Caco-2 (cell line): ENCODE data around the gene CEP19. TPM values are rescaled to one million over a fixed set of nuclear protein-coding genes. Genes with fewer than 3 reads are reported as not detected.

Source experiments
- BruUV-seq: library from RNA; stranded (reverse); fragments of 400-500 nt; replicated peaks from 2 replicates; lab custom pipeline; 2021; lab: Mats Ljungman, UMichigan
- CTCF ChIA-PET: fragments of 300-600 bp; sonication (Branson Sonifier 250); formaldehyde crosslinking; loops from one replicate; lab custom pipeline; 2022; ENCODE audit warnings: antibody characterized with exemption; lab: Charles Lee
- POLR2A ChIA-PET: fragments of 300-600 bp; sonication (Branson Sonifier 250); formaldehyde crosslinking; loops from one replicate; lab custom pipeline; 2022; ENCODE audit warnings: antibody characterized with exemption; lab: Charles Lee
- DNase-seq, 2 experiments: peaks; one replicate each; pipeline versions ENCODE4 v3.0.0 to v3.0.0-alpha.2; 2020 to 2022
- H3K27me3 ChIP-seq: replicated peaks from 2 replicates; pipeline ENCODE4 v1.6.0; 2011; ENCODE audit warnings: low read length; ENCODE audit not compliant: control insufficient read depth, insufficient read depth
- H3K36me3 ChIP-seq: 2 replicates; pipeline ENCODE4 v1.5.1; 2011; ENCODE audit warnings: low read length; ENCODE audit not compliant: control insufficient read depth, insufficient read depth
- H3K4me1 ChIP-seq: fragments of 250-450 bp; sonication (Bioruptor Pico); 2 replicates; pipeline ENCODE4 v1.5.1; 2020; ENCODE audit warnings: mild to moderate bottlenecking
- H3K4me3 ChIP-seq: 2 replicates; pipeline ENCODE4 v1.5.1; 2011; ENCODE audit warnings: low read depth, mild to moderate bottlenecking, control low read depth, low read length
- H3K9me3 ChIP-seq: fragments of 250-450 bp; sonication (Bioruptor Pico); 2 replicates; pipeline ENCODE4 v1.5.1; 2020; ENCODE audit warnings: mild to moderate bottlenecking, moderate library complexity
- H3K27ac Mint-ChIP-seq: one replicate; pipeline ENCODE4 v1.8.0; 2022; ENCODE audit warnings: mixed read lengths; ENCODE audit not compliant: unreplicated experiment
- H3K27me3 Mint-ChIP-seq: one replicate; pipeline ENCODE4 v1.8.0; 2022; ENCODE audit warnings: mixed read lengths; ENCODE audit not compliant: insufficient read depth, unreplicated experiment
- H3K36me3 Mint-ChIP-seq: one replicate; pipeline ENCODE4 v1.8.0; 2022; ENCODE audit warnings: mild to moderate bottlenecking, mixed read lengths; ENCODE audit not compliant: insufficient read depth, unreplicated experiment
- H3K4me1 Mint-ChIP-seq: one replicate; pipeline ENCODE4 v1.8.0; 2022; ENCODE audit warnings: low read depth, mixed read lengths; ENCODE audit not compliant: unreplicated experiment
- H3K4me3 Mint-ChIP-seq: one replicate; pipeline ENCODE4 v1.8.0; 2022; ENCODE audit warnings: mild to moderate bottlenecking, moderate library complexity, mixed read lengths; ENCODE audit not compliant: unreplicated experiment
- H3K9me3 Mint-ChIP-seq: one replicate; pipeline ENCODE4 v1.8.0; 2022; ENCODE audit warnings: mixed read lengths; ENCODE audit not compliant: unreplicated experiment
- CTCF ChIP-seq, 2 experiments: fragments of 200-600 bp in 1 of 2; IDR thresholded peaks; 1 replicate in 1 of 2; 2 replicates in 1 of 2; pipeline versions ENCODE4 v1.5.1 to v1.8.0; 2011 to 2022; ENCODE audit warnings: antibody characterized with exemption in 1 of 2, control low read depth in 1 of 2, inconsistent platforms in 1 of 2, low read depth in 1 of 2, low read length in 1 of 2, mild to moderate bottlenecking in 1 of 2, moderate library complexity in 1 of 2; ENCODE audit not compliant: insufficient read depth in 1 of 2, severe bottlenecking in 1 of 2, unreplicated experiment in 1 of 2
- intact Hi-C: fragments of 100-400 bp; cut with micrococcal nuclease; formaldehyde crosslinking; loops from one replicate; pipeline ENCODE4 v1.10.0; 2022; ENCODE audit not compliant: unreplicated experiment
- total RNA-seq: library from RNA; stranded (reverse); gene quantifications from 2 replicates; pipeline ENCODE4 v1.2.3, GENCODE V29; 2022

The CEP19 gene
- total RNA-seq, 1 experiment from 2014 or later: 1.7 TPM

DNA sequence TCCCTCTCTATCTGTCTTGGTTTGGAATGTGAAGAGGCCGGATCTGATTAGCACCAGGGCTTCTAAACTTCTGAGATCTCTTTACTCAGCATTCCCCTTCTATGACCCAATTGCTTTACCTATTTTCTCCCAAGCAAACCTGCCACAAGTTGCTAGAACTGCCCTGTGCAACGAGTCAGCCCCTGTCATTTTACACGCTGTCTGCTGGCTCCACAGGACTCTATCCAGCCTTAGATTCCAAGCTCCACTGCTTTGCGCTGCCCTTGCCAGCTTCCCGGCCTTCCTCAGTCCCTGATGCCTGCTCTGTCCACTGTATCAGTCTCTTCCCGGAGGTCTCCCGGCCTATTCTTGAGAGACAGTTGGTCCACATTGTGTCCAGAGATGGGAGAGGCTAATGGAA is 12.3 kb downstream of the CEP19 start:
- H3K4me3 ChIP-seq: no peak overlapping the region
- Mint-ChIP-seq H3K27ac (no peak overlapping the region), H3K27me3 (no peaks in the 10 kb centered on the region), H3K36me3 (peaks cover 5% of the 10 kb centered on the region), H3K9me3 (no peaks in the 10 kb centered on the region), H3K4me1 (no peaks in the 10 kb centered on the region), H3K4me3 (no peak overlapping the region)
- intact Hi-C loops: no loop called here
- ChIA-PET CTCF (no interaction called here), POLR2A (no interaction called here)
- H3K4me1 ChIP-seq: no peaks in the 10 kb centered on the region
- no peak for TF ChIP-seq CTCF (IDR thresholded peaks at IDR 0.05; ENCODE audit: insufficient read depth in 1 of 2, low read depth in 1 of 2, low read length in 1 of 2, severe bottlenecking in 1 of 2, unreplicated experiment in 1 of 2)
- no peaks in the 10 kb centered on the region for H3K27me3 ChIP-seq
- BruUV-seq: no TSS peak
- no peaks in the 10 kb centered on the region for H3K36me3 ChIP-seq
- no peaks in the 10 kb centered on the region for H3K9me3 ChIP-seq
- no peak for DNase-seq

DNA sequence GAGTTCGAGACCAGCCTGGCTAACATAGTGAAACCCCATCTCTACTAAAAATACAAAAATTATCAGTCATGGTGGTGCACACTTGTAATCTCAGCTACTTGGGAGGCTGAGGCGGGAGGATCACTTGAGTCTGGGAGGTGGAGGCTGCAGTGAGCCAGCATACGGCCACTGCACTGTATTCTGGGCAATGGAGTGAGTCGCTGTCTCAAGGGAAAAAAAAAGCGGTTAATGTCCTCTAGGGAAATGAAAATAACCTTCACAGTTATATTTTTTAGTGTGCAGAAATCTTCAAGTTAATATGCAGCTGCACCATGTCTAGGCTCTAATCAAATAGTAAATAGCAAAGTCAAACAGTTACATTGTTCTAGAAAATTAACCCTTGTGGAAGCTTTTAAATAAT is 14.8 kb downstream of the CEP19 start:
- no peak for DNase-seq
- intact Hi-C loops: no loop called here

GRCh38 chr3:196695849-196696226 is 16.2 kb downstream of the CEP19 start:
- H3K36me3 Mint-ChIP-seq: peaks cover 5% of the 10 kb centered on the region
- intact Hi-C loops: no loop called here
- Histone ChIP-seq H3K27me3 (no peaks in the 10 kb centered on the region), H3K4me3 (no peak overlapping the region), H3K36me3 (no peaks in the 10 kb centered on the region), H3K9me3 (no peaks in the 10 kb centered on the region), H3K4me1 (no peaks in the 10 kb centered on the region)
- no peaks in the 10 kb centered on the region for H3K4me1 Mint-ChIP-seq
- no peak for TF ChIP-seq CTCF (IDR thresholded peaks at IDR 0.05; ENCODE audit: insufficient read depth in 1 of 2, low read depth in 1 of 2, low read length in 1 of 2, severe bottlenecking in 1 of 2, unreplicated experiment in 1 of 2)
- H3K9me3 Mint-ChIP-seq: no peaks in the 10 kb centered on the region
- H3K27me3 Mint-ChIP-seq: no peaks in the 10 kb centered on the region
- DNase-seq: no peak
- no TSS peak for BruUV-seq
- H3K27ac Mint-ChIP-seq: no peak overlapping the region
- ChIA-PET POLR2A (no interaction called here), CTCF (no interaction called here)
- H3K4me3 Mint-ChIP-seq: no peak overlapping the region

More for the DNA sequence above, 14.8 kb downstream of the CEP19 start:
- H3K27ac Mint-ChIP-seq: no peak overlapping the region
- Histone ChIP-seq H3K36me3 (no peaks in the 10 kb centered on the region), H3K27me3 (no peaks in the 10 kb centered on the region), H3K4me1 (no peaks in the 10 kb centered on the region), H3K4me3 (no peak overlapping the region), H3K9me3 (no peaks in the 10 kb centered on the region)
- H3K4me1 Mint-ChIP-seq: no peaks in the 10 kb centered on the region
- BruUV-seq: no TSS peak
- ChIA-PET POLR2A (no interaction called here), CTCF (no interaction called here)
- no peak overlapping the region for H3K4me3 Mint-ChIP-seq
- TF ChIP-seq CTCF (IDR thresholded peaks at IDR 0.05; ENCODE audit: insufficient read depth in 1 of 2, low read depth in 1 of 2, low read length in 1 of 2, severe bottlenecking in 1 of 2, unreplicated experiment in 1 of 2): no peak
- H3K9me3 Mint-ChIP-seq: no peaks in the 10 kb centered on the region
- H3K27me3 Mint-ChIP-seq: no peaks in the 10 kb centered on the region
- peaks cover 5% of the 10 kb centered on the region for H3K36me3 Mint-ChIP-seq
